SK-N-MC (cell line): ENCODE measurements around the gene MAB21L1.

Experiments
- EZH2 ChIP-seq: fragments of 200-600 bp; sonication (generic); IDR thresholded peaks from one replicate; pipeline ENCODE4 v1.6.1; 2017; ENCODE audit warnings: antibody characterized with exemption
- POLR2AphosphoS5 ChIP-seq: IDR thresholded peaks from 2 replicates; pipeline ENCODE4 v1.6.1; 2012; ENCODE audit warnings: mild to moderate bottlenecking, low read depth, low read length, borderline replicate concordance

DNA sequence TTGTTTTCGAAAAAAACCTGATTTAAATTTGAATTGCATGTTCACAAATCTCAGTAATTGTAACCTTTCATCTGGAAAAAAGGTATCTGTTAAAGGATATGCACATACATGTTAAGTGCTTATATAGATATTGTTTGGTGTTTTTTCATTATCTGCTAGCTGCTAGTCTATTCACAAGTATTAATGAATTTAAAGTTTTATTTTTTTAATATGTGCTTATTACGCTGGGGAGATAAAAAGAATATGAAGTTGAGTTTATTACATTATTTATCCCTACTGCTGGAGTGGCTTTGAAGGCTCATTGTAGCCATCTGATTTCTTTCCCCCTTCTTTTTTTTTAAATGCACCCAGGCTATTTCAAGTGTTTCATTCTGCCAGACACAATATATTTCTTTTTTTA lies 3.9 kb upstream of the MAB21L1 start:
- TF ChIP-seq POLR2AphosphoS5 (no peak), EZH2 (no peak)
